HG03521 (cell line): ENCODE results near the gene RSU1.

Experiments
- ATAC-seq: cut with Tn5 transposase; IDR thresholded peaks from one replicate; pipeline ENCODE4 v1.9.1; 2021; ENCODE audit warnings: mild to moderate bottlenecking, moderate library complexity; ENCODE audit not compliant: unreplicated experiment

RSU1 gene

DNA sequence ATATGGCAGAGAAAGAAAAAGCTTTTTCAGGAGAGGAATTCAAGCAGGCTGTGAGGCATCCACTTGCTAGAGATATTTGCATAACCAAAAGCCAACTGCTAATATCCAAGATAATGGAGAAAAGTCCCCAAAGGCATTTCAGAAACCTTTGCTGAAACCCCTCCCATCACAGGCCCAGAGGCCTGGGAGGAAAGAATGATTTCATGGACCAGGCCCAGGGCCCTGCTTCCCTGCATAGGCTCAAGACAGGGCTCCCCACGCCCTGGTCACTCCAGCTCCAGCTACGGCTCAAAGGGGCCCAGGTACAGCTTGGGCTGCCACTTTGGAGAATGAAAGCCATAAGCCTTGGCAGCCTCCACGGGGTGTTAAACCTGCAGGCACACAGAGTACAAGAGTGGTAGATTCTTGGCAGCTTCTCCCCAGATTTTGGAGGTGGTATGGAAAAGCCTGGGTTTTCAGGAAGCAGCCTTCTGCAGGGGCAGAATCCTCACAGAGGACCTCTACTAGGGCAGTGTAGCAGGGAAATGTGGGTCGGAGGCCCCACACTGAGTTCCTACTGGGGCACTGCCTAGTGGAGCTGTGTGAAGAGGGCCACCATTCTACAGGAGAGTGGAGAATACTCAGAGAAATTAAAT, 5.6 kb upstream of the RSU1 start:
- no peak for ATAC-seq

DNA sequence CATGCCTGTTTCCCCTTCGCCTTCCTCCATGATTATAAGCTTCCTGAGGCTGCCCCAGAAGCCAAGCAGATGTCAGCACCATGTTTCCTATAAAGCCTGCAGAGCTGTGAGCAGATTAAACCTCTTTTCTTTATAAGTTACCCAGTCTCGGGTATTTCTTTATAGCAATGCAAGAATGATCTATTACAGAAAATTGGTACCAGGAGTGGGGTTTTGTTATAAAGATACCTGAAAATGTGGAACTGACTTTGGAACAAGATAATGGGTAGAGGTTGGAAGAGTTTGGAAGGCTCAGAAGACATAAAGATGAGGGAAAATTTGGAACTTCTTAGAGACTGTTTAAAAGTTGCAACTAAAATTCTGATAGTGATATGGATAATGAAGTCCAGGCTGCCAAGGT, 4.8 kb upstream of the RSU1 start:
- no peak for ATAC-seq

- no peak for ATAC-seq
Measured at GRCh38 chr10:16820421-16820820, 3.2 kb upstream of the RSU1 start.

DNA sequence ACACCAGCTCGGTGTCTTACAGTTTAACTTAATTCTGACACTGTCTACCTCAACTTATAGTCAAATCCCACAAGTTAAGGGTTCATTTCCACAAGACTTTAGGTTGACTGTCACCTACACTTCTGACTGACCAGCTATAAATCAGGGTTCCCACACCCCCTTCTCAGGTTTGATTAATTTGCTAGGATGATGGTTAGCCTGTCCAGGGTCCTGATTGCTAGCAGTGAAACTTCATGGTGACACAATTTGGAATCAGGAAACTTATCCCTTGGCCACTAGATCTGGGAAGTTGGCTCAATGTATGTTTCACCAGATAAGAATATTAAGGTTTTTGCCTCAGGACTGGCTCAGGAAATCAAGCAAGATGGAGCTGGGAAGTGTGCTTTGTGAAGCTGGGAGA, 2.8 kb upstream of the RSU1 start:
- no peak for ATAC-seq

DNA sequence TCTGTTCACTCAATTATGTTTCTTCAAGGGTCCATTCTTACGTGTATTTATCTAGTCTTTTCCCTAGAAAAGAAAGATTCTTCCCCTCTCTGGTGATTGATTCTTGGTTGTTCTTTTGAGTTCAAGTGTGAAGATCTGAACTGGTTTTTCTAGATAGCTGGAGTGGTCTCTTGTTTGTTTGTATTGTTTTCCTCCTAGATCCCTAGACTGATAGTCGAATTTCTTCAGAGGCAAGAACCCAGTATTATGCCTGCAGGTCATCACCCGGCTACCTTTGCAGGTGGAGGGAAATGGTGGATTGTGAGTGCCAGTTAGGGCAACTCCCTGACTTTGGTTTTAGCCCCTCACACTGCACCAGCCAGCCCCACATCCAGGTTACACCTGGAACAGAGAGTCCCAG, 2.2 kb upstream of the RSU1 start:
- ATAC-seq, result no peak

DNA sequence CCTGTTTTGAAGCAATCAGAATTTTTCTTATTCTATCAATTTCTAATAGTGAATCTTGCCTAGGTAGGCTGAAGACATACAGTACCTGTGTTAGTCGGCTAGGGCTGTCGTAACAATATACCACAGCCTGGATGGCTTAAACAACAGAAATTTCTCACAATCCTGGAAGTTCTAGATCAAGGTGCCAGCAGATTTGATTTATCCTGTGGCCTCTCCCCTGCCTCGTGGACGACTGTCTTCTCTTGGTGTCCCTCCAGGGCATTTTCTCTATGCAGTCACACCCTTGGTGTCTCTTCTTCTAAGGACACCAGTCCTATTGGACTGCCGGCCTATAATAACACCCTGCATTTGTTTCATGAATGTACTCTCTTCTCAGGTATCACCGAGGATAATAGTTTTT, 1.8 kb upstream of the RSU1 start:
- ATAC-seq, result no peak

GRCh38 chr10:16816830-16817124, 447 bp downstream of the RSU1 start:
- no peak for ATAC-seq

GRCh38 chr10:16816171-16816570, 1.1 kb downstream of the RSU1 start:
- no peak for ATAC-seq

GRCh38 chr10:16814012-16814411, 3.2 kb downstream of the RSU1 start:
- no peak for ATAC-seq

DNA sequence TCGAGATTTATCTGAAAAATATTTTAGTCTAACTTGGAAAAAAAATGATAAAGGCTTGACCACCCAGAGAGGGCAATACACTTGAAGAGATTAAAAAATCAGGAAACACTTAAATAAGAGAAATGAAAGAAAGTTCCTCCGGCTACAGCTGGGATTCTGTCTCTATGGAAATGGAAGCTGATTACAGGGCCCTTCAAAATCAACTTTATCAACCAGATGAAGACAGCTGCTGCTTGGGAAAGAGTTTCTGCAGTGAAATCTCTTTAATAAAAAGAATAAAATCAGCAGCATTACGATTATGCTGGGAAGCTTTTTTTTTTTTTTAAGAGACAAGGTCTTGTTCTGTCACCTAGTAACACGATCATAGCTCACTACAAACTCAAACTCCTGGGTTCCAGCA, 4.5 kb downstream of the RSU1 start:
- no peak for ATAC-seq

GRCh38 chr10:16811765-16812164, 5.5 kb downstream of the RSU1 start:
- ATAC-seq, result no peak

- no peak for ATAC-seq
Measured at GRCh38 chr10:16811292-16811691, 5.9 kb downstream of the RSU1 start.

GRCh38 chr10:16809074-16809718, 8.0 kb downstream of the RSU1 start:
- peak; percentile 81 for ATAC-seq

GRCh38 chr10:16804123-16804522, 13.1 kb downstream of the RSU1 start:
- no peak for ATAC-seq

- ATAC-seq, result no peak
Measured at GRCh38 chr10:16803464-16803863, 13.8 kb downstream of the RSU1 start.

DNA sequence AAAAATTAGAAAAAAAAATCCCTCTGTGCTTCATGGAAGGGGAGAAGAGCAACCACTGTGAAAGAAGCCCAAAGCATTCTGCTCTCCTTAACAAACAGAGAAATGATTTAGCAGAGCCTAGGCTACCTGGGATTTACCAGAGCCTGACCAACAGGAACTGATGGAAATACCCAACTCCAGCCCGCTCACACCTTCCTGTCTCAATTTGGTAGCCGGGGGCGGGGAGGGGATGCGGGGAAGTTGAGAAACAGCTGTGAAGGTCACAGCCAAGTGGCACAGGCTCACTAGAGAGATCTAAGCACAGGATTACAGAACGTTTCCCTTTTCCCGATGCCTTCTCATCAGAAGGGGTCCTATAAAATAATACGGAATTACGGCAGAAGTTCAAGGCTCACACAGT, 17.6 kb downstream of the RSU1 start:
- peak; percentile 76 for ATAC-seq

DNA sequence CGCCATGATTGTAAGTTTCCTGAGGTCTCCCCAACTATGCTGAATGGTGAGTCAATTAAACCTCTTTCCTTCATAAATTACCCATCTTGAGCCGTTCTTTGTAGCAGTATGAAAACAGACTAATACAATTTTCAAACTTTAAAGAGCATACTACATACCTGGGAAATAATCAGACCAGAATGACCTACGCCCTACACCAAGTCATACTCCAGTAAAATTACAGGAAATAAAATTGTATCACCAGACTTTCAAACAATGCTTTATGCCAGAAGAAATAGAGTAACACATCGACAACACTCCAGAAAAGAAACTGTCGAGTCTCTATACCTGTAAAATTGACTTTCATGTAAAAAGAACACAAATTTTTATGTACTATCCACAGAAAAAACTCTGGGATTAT, 18.7 kb downstream of the RSU1 start:
- no peak for ATAC-seq

DNA sequence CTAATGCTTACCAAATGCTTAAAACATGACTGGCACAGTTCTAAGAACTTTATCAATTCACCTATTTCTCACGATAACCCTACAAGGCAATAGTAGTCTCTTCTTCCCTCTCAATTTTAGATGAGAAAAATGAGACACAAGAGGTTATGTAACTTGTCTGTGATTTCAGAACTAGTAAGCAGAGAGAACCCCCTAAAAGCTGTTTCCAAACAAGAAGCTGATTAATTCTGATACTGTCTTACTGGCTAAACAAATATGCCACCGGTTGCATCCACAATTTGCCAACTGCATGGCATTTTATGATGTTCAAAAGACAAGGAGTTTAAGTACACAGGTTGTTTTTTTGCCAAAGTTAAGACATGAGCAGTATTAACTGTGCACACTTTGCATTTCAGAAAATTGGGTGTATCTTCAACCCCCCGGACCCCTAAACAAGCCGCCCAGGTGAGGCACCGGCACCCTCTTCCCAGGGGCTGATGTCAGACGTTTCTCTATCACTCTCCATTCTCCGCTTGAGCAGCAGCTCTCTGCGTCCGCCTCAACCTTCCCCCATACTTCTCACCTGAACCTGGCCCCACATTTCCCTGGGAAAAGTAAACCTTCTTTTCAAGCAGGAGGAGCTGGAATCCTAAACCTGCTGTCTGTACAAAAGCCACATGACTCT, 21.7 kb downstream of the RSU1 start:
- no peak for ATAC-seq

GRCh38 chr10:16794005-16794404, 23.2 kb downstream of the RSU1 start:
- no peak for ATAC-seq

- ATAC-seq, result no peak
Measured at GRCh38 chr10:16792675-16793074, 24.5 kb downstream of the RSU1 start.

DNA sequence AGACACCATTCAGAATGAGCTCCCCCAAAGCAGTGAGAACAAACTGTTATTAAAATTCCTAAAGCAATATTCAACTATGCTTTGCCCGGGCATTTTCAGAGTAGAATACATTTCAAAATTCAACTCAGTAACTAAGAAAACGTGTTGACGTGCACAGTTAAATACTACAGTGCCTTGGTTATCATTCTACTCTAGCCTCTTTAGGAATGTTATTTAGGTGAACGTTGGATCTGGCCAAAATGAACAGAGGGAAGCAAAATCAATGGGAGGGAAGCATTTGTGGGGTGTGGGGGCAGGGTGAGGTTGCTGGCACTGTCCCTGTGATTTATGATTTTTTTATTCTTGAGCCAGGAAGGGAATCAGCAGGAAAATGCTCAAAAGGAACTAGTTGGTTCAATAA, 27.5 kb downstream of the RSU1 start:
- no peak for ATAC-seq

DNA sequence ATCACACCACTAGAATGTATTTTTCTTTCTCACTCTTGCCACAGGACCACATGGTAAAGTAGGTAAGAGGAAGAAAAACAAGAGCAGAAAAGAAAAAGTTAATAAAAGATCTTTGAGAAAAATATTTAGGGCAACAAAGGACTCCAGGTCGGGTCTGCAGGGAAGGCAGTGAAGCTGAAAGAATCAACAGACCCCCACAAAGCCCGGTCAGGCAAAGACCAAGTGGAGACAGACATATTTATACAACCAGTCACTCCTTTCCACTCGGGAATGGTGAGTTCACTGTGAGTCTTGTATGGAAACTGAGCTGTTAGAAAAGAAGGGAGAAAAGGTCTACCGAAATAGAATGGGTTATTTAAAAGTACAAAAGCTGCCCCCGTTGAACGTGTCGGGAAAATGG, 28.0 kb downstream of the RSU1 start:
- no peak for ATAC-seq

DNA sequence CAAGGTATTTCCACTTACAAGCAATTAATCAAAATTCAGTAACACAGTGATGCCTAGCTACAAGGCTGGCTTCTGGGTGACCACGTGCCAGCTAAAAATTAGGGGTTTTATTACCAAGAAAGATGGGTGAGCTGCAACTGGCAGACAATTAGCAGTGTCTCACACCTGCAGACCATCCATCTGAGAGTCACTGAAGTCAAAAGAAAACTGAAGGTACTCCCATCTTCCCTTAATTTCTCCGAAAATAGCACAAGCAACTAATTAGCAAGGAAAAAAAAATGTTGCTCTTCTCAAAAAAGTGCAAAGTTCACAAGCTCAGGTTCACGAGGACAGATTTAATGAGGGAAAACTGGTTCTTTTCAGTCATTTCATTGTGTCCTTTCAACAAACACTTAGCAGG, 28.4 kb downstream of the RSU1 start:
- ATAC-seq, result no peak
